ENCODE measurements around the gene MYO18B.

MYO18B gene

GRCh38 chr22:25940479-25940878, 198.5 kb downstream of the MYO18B start:
- Histone ChIP-seq H3K9ac (ENCODE audit: low read length) (no peak overlapping the region), H2AFZ (ENCODE audit: low read depth, low read length) (no peak overlapping the region), H3K27me3 (ENCODE audit: low read depth, low read length) (no peaks in the 10 kb centered on the region)

DNA sequence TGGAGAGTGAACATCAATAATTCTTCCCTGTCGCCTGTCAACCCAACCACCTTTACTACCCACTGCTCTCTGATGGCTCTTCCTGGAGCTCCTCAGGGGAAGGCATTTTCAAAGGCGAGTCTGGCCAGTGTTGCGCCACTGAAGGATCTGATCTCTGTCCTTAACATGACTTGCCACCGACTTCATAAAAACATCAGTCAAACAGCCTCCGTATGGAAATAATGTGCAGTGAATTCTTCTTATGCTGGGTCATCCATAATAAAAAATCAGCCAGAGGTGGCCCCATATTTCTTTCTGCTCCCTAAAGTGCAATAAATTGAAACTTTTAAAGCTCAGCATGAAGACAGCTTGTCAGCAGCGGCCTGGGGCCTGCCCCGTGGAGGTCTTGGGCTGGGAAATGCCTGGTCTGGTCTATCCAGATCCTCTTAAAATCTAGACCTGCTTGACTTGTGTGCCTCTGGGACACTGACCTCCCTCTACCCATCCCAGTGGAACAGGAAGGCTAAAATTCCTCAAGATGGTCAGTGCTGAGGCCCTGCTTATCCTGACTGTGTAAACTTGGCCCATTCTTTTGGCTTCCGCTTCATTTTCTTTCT, 199.5 kb downstream of the MYO18B start:
- peaks cover 35% of the 10 kb centered on the region for H3K4me1 ChIP-seq (ENCODE audit: low read length)
- H3K79me2 ChIP-seq (ENCODE audit: low read length) = no peaks in the 10 kb centered on the region
- H4K20me1 ChIP-seq (ENCODE audit: insufficient read depth, low read length) = no peaks in the 10 kb centered on the region
- no peak overlapping the region for H3K4me3 ChIP-seq (ENCODE audit: low read length)
- no peak overlapping the region for H3K27ac ChIP-seq (ENCODE audit: low read length)
- H3K36me3 ChIP-seq (replicated peaks; ENCODE audit: low read depth, low read length) = peaks cover 59% of the 10 kb centered on the region
- H3K27me3 ChIP-seq (ENCODE audit: low read depth, low read length) = no peaks in the 10 kb centered on the region
- no peak overlapping the region for H2AFZ ChIP-seq (ENCODE audit: low read depth, low read length)
- H3K9ac ChIP-seq (ENCODE audit: low read length) = no peak overlapping the region
- no peaks in the 10 kb centered on the region for H3K9me3 ChIP-seq (ENCODE audit: insufficient read depth, low read length)
- TF ChIP-seq, protein P1, sequence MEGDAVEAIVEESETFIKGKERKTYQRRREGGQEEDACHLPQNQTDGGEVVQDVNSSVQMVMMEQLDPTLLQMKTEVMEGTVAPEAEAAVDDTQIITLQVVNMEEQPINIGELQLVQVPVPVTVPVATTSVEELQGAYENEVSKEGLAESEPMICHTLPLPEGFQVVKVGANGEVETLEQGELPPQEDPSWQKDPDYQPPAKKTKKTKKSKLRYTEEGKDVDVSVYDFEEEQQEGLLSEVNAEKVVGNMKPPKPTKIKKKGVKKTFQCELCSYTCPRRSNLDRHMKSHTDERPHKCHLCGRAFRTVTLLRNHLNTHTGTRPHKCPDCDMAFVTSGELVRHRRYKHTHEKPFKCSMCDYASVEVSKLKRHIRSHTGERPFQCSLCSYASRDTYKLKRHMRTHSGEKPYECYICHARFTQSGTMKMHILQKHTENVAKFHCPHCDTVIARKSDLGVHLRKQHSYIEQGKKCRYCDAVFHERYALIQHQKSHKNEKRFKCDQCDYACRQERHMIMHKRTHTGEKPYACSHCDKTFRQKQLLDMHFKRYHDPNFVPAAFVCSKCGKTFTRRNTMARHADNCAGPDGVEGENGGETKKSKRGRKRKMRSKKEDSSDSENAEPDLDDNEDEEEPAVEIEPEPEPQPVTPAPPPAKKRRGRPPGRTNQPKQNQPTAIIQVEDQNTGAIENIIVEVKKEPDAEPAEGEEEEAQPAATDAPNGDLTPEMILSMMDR (IDR thresholded peaks at IDR 0.05; ENCODE audit: low read depth, low read length) = no peak
- TF ChIP-seq EZH2phosphoT487 (IDR thresholded peaks at IDR 0.05; ENCODE audit: low read depth) = no peak
- no peak overlapping the region for H3K4me2 ChIP-seq (ENCODE audit: low read length)

More at GRCh38 chr22:25940479-25940878, 198.5 kb downstream of the MYO18B start:
- Histone ChIP-seq H4K20me1 (ENCODE audit: insufficient read depth, low read length) (no peaks in the 10 kb centered on the region), H3K79me2 (ENCODE audit: low read length) (no peaks in the 10 kb centered on the region), H3K36me3 (replicated peaks; ENCODE audit: low read depth, low read length) (peaks cover 64% of the 10 kb centered on the region), H3K4me2 (ENCODE audit: low read length) (no peak overlapping the region), H3K4me1 (ENCODE audit: low read length) (peaks cover 40% of the 10 kb centered on the region), H3K9me3 (ENCODE audit: insufficient read depth, low read length) (no peaks in the 10 kb centered on the region), H3K27ac (ENCODE audit: low read length) (no peak overlapping the region), H3K4me3 (ENCODE audit: low read length) (no peak overlapping the region)
- TF ChIP-seq, protein P1 (IDR thresholded peaks at IDR 0.05; ENCODE audit: low read depth, low read length) = no peak
- no peak for TF ChIP-seq EZH2phosphoT487 (IDR thresholded peaks at IDR 0.05; ENCODE audit: low read depth)

DNA sequence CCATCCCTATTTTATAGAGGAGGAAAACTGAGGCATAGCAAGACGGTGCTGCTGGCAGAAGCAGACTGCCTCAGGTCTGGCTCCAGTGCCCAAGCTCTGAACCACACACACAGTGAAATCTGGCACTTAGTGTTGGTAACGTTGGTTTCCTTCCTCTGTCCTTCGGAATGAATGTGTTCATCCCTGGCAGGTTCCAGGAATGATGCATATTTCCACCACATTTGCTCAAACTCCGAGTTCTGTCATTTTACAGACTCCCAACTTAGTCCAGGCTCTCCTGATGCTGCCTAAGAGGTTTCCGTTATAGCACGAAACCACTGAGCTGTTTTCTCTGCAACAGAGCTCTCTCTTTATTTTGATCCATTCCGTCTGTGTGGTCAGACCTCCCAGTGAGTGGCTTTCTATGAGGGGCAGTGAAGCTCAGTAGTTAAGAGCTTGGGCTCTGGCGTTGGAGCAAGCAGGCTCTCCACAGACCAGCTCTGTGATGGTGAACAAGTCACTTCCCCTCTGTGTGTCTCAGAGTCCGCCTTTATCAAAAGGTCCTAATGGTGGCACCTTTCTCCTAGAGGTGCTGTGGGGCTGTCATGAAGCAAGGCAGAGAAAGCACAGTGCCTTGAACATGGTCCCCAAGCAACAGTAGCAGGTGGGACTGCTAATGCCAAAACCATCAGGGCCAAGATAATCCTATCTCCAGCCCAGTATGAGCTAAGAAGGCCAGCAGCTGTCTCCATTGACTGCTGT, 200.3 kb downstream of the MYO18B start:
- Histone ChIP-seq H2AFZ (ENCODE audit: low read depth, low read length) (no peak overlapping the region), H3K4me2 (ENCODE audit: low read length) (peak overlapping the region; percentile 36), H3K9me3 (ENCODE audit: insufficient read depth, low read length) (no peaks in the 10 kb centered on the region), H3K27ac (ENCODE audit: low read length) (peak overlapping the region; percentile 69), H3K4me3 (ENCODE audit: low read length) (peak overlapping the region; percentile 47; the same call in 1 of the 2 replicates), H3K27me3 (ENCODE audit: low read depth, low read length) (no peaks in the 10 kb centered on the region), H3K36me3 (replicated peaks; ENCODE audit: low read depth, low read length) (peaks cover 61% of the 10 kb centered on the region), H4K20me1 (ENCODE audit: insufficient read depth, low read length) (no peaks in the 10 kb centered on the region), H3K4me1 (ENCODE audit: low read length) (peaks cover 35% of the 10 kb centered on the region), H3K79me2 (ENCODE audit: low read length) (no peaks in the 10 kb centered on the region), H3K9ac (ENCODE audit: low read length) (peak overlapping the region; percentile 31; the same call in 1 of the 2 replicates)
- no peak for TF ChIP-seq EZH2phosphoT487 (IDR thresholded peaks at IDR 0.05; ENCODE audit: low read depth)
- TF ChIP-seq, protein P1 (IDR thresholded peaks at IDR 0.05; ENCODE audit: low read depth, low read length) = no peak

DNA sequence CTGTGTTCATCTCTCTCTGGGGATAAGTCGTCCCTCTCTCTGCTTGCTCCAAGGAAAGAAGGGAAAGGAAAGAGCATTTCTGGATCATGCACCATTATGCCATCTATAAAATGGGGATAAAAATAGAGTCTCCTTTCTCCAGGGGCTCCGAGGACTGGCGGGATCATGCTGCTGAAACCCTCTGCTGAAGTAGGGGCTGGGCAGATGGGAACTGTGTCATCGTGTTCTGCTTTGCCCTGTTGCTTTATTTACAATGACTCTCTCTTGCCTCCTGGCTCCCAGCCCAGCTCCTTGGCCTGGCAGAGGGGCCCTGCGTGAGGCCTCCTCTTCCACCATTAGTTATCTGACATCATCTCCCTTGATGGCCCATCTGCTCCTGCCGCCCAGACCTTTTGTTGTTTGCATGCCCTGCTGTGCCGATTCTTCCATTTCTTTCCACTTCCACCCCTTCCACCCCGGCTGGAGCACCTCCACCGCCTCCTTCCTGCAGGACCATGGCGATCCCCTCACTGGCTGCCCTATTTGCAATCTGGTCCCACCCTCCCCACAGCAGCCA, 200.9 kb downstream of the MYO18B start:
- Histone ChIP-seq H3K4me2 (ENCODE audit: low read length) (peak overlapping the region; percentile 36), H3K36me3 (replicated peaks; ENCODE audit: low read depth, low read length) (peaks cover 66% of the 10 kb centered on the region), H3K4me1 (ENCODE audit: low read length) (peaks cover 35% of the 10 kb centered on the region), H3K27ac (ENCODE audit: low read length) (peak overlapping the region; percentile 69), H3K4me3 (ENCODE audit: low read length) (peak overlapping the region; percentile 47), H3K9ac (ENCODE audit: low read length) (peak overlapping the region; percentile 31; the same call in 1 of the 2 replicates), H3K27me3 (ENCODE audit: low read depth, low read length) (no peaks in the 10 kb centered on the region), H2AFZ (ENCODE audit: low read depth, low read length) (no peak overlapping the region), H3K79me2 (ENCODE audit: low read length) (no peaks in the 10 kb centered on the region), H4K20me1 (ENCODE audit: insufficient read depth, low read length) (no peaks in the 10 kb centered on the region), H3K9me3 (ENCODE audit: insufficient read depth, low read length) (no peaks in the 10 kb centered on the region)
- no peak for TF ChIP-seq EZH2phosphoT487 (IDR thresholded peaks at IDR 0.05; ENCODE audit: low read depth)
- TF ChIP-seq, protein P1 (IDR thresholded peaks at IDR 0.05; ENCODE audit: low read depth, low read length) = no peak
